A172 (cell line): ENCODE data around the gene SLC2A13. TPM values are rescaled to one million over a fixed set of nuclear protein-coding genes. Genes with fewer than 3 reads are reported as not detected.
A peak's percentile ranks its signal among the peaks of the same experiment; 100 is the strongest.

Experiments used
- DNase-seq: peaks from one replicate; pipeline ENCODE4 v3.0.0-alpha.2; 2015; ENCODE audit warnings: low spot score
- total RNA-seq: library from RNA; depleted of rRNA; stranded (reverse); fragments of >200 nt; shearing (Covaris generic); gene quantifications from 2 replicates; pipeline ENCODE4 v1.2.3, GENCODE V29; 2014

The SLC2A13 gene
- total RNA-seq, 1 experiment from 2014 or later = 4.6 TPM

DNA sequence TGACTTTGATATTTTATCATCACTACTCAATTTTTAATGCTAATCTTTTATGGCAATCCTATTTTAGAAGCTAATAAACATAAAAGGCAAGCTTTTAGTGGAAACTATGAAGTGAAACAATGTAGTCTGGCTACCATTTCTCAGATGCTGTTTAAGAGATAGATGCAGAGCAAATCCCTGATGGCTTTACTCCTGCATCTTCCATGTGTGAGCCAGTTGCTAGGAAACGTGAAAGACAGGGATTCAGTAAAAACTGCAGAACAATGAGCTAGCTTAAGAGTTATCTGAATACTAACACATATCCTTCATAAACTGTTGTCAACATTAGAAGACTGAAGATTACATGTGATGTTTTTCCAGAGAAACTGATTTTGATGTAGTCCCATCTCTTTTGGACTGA is 112.6 kb downstream of the SLC2A13 start:
- no peak for DNase-seq

DNA sequence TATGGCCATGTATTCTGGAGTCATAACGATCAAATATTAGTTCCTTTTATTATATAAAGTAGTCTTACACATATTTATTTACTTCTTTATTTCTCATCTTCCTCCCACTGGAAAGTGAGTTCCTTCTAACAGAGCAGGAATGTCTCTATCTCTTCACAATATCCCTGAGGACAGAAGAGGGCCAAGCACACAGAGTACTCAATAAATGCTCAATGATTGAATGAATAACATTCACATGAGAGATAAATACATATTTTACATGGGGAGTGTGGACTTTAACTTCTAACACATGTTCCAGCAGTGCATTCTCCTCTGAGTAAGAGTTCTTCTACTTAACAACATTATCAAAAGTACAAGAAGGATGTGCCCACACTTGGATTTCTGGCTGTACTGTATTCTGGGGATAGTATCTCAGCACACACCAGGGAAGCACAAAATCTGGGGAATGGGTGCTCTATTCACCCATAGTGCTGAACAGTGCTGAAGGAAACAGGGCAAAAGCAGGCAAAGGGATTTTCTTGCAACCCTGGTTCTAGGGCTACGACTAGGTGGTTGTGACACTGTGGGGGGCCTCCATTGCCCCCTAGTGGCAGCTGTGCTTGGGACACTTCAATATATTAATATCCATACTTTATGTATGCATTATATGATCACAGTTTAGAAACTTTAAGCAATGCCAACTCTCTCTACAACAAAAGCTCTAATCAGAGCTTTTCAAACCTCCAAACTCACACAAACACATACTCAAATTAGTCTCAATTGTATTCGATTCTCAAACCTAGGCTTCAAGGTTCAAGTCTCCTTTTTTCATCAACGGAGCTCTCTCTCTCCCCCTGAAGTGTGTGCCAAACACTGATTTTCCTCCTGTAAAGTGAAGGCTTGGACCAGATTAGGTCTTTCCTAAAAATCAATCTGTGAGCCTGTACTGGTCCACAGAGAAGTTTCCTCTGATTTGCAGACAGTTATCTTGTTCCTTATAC is 115.5 kb downstream of the SLC2A13 start:
- DNase-seq = peak; percentile 33

DNA sequence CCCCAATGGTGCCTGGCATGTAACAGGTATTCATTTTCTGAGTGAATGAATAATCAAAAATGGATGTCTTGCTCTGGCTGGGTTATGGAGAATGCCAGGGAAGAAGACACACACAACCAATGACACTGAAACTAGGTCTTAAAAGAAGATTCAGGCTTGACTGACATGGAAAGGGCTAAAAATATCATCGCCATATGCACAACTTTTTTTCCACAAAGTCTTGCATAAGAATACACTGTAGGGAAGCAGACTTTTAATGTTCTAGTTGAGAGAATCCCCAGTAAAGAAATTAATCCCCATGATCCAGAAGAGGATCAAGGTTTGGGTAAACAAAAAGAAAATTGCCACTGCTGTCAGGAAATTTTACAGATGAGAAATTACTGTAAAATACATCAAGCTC is 116.4 kb downstream of the SLC2A13 start:
- no peak for DNase-seq

DNA sequence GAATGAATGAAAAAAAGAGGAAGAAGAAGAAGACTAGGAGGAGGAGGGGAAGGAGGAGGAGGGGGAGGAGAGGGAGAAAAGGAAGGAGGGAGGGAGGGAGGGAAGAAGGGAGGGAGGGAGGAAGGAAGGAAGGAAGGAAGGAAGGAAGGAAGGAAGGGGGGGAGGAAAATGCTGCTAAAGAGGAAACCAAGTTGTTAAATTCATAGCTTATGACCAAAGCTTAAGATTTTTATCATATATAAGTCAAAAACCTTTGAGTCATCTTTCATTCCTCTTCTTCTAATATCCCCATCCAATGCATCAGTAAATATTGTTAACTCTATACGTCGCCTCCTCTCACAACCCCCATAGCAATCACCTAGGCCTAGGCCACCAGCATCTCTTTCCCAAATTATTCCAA is 117.3 kb downstream of the SLC2A13 start:
- no peak for DNase-seq

DNA sequence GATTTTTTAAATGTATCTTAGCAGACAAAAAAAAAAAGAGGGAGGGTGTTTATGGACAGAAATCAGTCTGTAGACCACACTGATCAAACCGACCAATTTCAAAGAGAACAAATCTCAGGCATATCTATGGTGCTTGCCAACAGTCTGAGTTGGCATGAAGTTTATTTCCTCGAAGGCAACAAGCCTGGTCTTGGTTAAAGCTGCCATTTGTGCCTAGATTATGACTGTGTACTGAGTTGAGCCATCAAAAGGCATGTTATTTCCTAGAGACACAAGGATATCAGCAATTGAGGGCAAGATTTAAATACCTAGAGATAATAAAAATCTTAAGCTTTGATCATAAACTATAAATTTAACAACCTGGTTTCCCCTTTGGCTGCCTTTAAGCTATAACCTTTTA is 119.2 kb downstream of the SLC2A13 start:
- no peak for DNase-seq

DNA sequence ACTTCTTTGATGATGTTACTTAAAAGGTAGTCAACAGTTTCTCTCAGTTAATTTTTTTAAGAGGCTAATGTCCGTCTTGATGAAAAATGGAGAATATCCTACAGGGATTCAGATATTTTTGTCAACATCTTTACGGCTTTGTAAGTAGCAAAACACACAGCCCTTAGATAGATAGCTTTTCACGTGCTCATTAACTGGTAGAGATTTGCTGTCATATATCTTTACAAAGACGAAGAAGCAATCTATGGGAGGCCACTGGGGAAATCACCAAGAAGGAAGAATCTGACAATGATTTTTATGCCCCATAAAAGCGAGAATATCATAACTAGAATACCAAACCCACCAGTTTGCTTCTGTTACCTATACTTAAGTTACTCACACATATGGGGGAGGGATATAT is 121.2 kb downstream of the SLC2A13 start:
- no peak for DNase-seq

DNA sequence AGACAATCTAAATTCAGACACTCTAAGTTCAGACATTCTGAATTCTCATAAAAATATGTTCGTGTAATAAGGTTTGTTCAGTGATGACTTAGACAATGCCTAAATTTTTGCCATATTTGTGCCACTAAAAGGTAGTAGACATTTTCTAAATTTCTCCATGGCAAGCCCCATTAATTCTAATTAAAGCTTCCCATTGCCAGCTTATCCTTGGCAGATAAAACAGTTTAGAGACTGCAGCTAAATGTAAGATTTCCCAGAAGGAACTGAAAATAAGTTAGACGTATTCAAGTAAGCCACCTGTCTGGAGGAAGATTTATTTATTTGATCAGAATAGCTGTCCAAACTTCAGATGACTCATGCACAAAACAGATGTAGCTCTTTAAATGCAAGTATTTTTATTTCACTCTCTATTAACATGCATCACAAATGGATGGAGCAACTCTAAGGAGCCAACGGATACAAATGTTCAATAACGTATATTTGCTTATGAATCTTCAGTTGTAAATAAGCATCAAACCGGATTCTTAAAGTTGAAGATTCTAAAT is 130.4 kb downstream of the SLC2A13 start:
- peak; percentile 13 for DNase-seq

DNA sequence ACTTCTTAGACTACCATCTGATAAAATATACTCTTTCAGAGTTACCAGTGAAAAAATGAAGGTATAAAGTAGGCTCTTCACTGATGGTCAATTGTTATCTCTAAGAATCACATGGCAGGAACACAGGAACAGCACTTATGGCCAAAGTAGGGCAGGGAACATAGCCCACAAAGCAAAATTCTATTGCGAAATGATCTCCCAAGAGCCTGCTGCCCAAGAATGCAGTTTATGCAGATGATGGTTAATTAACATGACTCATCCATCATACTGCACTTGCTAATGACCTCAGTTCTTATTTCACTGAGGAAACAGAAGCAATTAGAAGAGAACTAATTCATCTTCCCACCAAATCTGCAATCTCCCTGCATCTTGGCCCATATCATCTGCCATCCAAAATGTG is 133.8 kb downstream of the SLC2A13 start:
- DNase-seq = no peak

DNA sequence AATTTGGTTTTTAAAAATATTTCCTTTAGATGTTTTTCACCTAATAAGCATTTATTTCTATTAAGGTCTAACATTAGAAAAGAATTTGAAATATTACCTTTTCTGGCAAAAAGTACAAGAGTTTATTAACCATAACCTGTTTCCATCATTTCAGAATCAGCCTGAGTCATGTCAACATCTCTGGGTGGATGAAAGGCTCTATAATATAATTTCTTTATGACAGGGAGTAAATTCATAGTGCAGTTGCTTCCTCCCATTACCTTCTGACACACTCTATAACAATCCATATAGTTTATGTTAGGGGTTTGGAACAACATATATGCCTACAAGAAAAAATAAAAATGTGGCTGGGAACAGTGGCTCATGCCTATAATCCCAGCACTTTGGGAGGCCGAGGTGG is 134.5 kb downstream of the SLC2A13 start:
- DNase-seq = no peak

DNA sequence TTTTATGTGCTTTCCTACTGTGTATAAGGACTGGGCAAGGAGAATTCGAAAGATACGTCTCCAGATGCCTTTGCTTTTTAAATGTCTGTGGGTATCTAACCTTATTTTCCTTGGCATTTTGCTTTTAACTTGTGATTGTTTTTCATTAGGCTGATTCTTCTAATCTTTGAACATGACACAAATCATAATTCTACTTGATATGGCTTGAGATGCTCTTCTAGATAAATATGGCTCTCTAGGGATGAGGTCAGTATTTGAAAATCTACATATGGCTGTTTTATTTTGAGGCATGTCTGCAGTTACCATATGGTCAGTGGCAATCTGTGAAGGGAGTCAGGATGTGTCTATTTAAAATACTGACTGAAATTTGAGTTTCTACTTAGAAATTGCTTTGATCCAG is 139.2 kb downstream of the SLC2A13 start:
- no peak for DNase-seq

DNA sequence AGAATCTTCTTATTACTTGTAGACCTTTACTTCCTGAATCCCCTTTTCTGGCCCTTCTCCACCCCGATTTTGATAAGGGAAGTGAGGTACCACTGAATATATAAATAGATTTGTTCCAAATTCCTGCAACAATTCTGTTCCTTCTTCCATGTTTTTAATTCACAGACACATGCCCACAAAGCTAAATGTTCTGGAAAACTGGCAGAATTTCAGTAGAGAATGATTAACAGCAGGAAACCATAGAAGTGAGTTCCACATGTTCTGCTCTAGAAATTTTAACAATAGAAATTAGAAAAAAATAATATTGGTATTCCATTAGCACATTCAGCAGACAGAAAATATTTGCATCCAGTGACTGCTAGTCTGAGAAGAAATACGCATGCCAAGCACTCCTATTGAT is 139.6 kb downstream of the SLC2A13 start:
- DNase-seq = no peak

DNA sequence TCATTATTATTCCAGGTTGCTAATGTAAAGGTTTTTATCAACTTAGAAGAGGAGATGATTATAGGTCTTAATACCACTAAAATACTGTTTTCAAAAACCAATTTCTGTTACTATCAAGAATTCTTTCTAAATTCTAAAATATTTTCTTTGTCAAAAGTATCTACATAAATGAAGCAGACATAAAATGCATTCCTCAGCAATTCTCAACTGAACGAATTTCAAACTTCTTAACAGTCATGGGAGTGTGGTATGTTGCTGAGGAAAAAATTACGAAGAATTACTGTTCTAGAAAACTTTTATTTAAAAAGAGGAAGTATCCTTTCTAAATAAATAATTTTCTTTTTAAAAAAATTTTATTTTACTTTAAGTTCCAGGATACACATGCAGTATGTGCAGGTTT is 146.4 kb downstream of the SLC2A13 start:
- DNase-seq = no peak

DNA sequence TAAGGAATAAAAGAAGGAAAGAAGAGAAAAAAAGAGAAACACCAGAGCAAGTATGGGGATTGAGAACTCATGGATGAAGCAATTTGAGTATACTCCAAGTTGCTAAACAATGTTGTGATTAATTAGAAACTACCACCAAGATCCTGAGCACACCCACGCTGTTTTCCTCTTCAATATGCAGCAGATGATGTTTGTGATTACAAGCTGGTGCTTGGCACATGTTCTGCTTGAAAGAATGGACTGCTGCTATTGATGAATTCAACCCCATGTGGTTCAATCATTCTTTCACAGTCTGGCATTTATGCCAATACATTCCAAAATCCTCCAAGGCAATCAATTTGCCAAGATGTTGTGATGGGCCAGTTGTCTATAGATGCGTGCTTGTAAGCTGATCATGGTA is 146.8 kb downstream of the SLC2A13 start:
- no peak for DNase-seq

DNA sequence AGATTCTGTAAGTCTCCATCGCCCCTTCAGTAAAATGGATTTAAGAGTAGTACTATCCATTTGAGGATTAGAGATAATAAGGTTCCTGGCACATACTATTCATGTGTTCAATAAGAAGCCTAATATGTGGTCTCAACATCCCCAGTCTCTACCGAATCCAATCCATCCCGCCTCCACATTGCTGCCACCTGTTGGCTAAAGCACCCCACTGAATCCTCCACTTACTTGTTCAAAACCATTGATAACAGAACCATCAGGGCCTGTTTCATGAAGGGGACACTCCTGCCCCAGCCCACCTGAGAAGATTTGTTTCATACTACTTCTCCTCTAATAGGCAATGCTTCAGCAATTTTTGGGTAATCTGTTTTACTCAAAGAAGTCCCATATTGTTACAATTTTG is 147.5 kb downstream of the SLC2A13 start:
- DNase-seq = no peak

DNA sequence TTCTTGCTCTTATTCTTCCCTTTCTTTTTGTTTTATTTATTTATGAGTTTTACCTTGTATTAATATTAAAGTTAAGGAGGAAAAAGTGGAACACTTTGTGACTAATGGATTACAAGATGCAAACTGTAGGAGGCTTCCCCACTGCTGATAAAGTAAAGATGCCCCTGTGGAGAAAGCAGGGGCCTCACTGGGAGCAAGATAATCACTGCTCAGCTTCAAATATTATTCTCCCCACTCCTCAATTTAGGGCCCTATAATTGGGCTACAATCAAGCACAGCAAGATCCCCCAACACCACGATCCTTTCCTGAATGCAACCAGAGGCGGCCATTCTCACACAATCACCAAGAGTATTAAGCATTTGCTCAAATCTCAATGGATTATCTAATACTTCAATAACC is 149.2 kb downstream of the SLC2A13 start:
- DNase-seq = no peak

DNA sequence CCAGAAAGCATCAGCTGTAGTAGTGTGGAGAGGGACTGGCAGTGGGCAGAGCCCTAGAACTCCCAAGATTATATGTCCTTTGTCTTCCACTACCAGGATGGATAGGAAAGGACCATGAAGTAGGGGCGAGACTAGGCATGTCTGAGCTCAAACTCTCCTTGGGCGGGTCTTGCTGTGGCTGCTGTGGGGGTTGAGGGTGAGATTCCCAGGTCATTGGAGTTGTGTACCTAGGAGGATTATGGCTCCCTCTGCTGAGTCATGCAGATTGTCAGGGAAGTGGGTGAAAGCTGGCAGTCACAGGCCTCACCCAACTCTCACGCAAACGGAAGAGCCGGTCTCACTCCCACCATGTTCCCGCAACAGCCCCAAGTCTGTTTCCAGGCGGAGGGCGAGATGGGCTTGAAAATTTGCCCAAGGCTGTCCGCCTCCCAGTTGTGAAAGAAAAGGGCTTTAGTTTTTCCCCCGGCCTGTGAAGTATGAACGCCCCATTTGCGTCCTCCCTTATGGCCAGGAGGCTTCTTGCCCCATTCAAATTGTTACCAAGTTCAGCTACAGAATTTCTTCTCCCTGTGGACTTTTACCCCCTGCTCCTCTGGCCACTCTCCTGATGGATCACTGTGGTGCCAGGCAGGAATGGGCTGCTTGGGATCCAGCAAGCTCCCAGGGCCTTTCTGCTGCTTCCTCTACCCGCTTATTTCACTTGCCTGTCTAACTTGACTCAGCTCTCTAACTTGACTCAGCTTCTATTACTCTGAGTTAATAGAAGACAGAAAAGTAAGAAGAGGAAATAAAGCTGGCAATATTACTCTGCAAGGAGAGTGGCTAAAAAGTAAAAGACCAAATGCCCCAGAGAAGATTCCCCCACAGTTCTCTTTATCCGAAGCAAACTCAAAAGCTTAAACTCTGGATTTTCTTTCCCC is 159.3 kb downstream of the SLC2A13 start:
- DNase-seq = no peak

DNA sequence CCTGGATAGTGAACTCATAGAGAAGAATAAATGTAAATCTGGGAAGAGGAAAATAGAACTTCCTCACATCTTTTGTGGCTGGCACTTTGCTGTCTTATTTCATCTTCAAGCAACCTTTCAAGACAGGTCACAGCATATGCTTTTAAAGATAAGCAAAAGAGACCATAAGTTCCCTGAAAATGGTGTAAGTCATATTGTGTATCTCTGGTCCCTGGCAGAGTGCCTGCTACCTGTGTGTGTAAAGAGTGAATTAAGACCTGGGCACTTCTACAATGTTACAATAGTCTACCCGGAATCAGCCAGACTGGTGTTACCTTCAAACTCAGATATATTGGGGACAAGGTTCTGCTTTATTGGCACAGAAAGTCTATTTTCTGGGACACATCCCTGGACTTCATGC is 168.8 kb downstream of the SLC2A13 start:
- no peak for DNase-seq

DNA sequence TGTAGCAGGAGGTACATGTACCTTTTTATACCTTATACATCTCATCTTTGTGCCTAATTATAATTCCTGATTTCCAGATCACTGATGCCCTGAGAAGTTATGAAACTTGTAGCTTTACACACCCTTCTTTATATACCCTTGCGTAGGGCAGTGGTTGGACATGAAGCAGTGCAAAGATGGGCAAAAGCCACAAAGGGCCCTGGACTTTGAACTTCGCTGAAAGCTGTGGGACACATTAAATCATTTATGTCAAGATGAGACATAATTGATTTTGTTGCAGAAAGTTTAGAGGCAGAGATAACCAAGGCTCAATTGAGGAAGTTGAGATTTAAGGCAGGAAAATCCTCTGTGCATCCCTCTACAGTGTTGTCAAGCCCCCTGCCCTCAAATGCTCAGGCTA is 170.0 kb downstream of the SLC2A13 start:
- DNase-seq = no peak

DNA sequence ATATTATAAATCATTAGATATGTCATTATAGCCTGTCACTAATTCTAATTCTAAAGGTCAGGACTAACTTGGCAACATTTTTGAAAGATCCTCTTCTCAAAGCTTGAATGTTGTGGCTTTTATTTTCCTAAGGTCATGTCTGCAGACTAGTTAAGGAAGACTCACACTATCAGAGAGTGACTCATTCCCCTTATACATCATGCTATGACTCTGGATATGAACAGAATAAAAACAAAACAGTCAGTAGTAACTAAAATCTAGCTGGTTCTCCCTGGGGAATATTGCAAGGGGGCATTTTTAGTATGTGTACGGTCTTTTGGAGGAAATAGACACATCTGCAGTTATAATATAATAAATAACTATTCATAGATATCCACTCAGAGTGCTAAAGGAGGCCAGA is 170.6 kb downstream of the SLC2A13 start:
- DNase-seq = peak; percentile 9

DNA sequence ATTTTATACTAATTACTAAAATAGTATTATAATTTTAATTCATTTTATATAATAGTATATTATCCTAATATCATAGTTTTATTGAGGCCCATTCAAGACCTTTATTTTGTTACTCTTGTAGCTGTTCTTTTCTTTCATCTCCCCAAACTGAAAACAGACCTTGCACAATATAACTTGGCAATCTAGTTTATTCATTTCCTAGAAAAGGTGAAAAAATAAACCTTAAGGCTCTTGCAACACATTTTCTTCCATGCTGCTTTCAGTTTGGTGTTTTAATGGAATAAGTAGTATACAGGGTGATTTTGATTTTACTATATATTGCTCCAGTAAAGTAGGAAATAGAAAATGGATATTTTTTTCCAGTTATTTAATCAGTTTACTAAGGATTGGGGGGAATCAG is 174.0 kb downstream of the SLC2A13 start:
- DNase-seq = no peak

DNA sequence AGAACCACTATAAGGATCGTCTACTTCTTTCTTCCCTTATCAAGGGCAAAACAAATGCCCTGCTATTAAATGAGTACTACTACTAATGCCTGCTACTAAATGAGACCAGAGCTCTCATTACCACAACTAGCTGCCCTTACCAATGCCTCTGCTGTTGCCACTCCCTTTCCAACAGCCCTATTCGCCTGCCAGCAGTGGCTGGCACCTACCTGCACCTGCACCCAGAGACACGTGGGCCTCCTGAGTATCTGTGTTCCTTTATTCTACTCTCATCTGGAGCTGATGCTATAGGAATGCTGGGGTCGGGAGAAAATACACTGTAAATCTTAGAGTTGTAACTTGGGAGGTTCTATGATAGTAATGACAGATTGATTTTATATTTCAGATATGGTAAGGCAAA is 174.7 kb downstream of the SLC2A13 start:
- no peak for DNase-seq

DNA sequence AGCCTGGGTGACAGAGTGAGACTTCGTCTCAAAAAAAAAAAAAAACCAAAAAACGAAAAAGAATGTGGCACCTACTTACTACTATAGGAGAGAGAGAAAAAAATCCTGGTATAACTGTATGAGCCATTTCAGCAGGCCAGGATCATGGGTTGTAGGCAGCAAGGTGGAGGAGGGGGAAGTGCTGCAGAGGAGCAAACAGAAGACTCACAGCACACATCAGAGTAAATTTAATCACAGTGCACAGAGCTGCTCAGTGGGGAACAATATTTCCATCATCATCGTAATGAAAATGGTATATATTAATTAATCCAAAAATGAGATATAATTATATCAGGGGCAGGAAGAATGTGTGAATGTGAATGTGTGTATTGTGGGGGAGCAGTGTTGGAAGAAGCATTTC is 175.8 kb downstream of the SLC2A13 start:
- DNase-seq = no peak
